Uterus (tissue), 4 donors: ENCODE measurements around the gene SPINK5. TPM values are rescaled to one million over a fixed set of nuclear protein-coding genes. Genes with fewer than 3 reads are reported as not detected.

ENCODE experiments used
- DNase-seq, 2 donors: peaks; one replicate each; pipeline ENCODE4 v3.0.0-alpha.2; 2019 to 2020
- H3K27ac ChIP-seq, 2 donors: fragments of 200-600 bp; sonication (generic); 1 replicate in 1 of 2; 2 replicates in 1 of 2; pipeline ENCODE4 v1.5.1; 2016 to 2018
- H3K27me3 ChIP-seq, 2 donors: fragments of 200-600 bp; sonication (generic); one replicate each; pipeline ENCODE4 v1.5.1; 2018 to 2019; ENCODE audit warnings: control low read depth in 1 of 2
- H3K36me3 ChIP-seq, 2 donors: fragments of 200-600 bp; sonication (generic); one replicate each; pipeline ENCODE4 v1.5.1; 2019; ENCODE audit warnings: control low read depth in 1 of 2
- H3K4me1 ChIP-seq, 2 donors: fragments of 200-600 bp; sonication (generic); one replicate each; pipeline ENCODE4 v1.5.1; 2018 to 2019; ENCODE audit warnings: control low read depth in 1 of 2
- H3K4me3 ChIP-seq, 2 donors: fragments of 200-600 bp; sonication (generic); 1 replicate in 1 of 2; 2 replicates in 1 of 2; pipeline ENCODE4 v1.5.1; 2018 to 2019; ENCODE audit warnings: mild to moderate bottlenecking in 1 of 2
- H3K9me3 ChIP-seq, 2 donors: fragments of 200-600 bp; sonication (generic); one replicate each; pipeline ENCODE4 v1.5.1; 2019; ENCODE audit warnings: control low read depth in 1 of 2
- CTCF ChIP-seq, 4 experiments: fragments of 200-600 bp in 2 of 4; fragments of 450-650 bp in 2 of 4; sonication (generic) in 2 of 4; IDR thresholded peaks; one replicate each; pipeline ENCODE4 v1.5.1; 2016 to 2019; ENCODE audit warnings: antibody characterized with exemption in 4 of 4, mild to moderate bottlenecking in 2 of 4, moderate library complexity in 1 of 4
- POLR2A ChIP-seq, 2 donors: fragments of 450-650 bp; IDR thresholded peaks; one replicate each; pipeline ENCODE4 v1.6.1; 2016; ENCODE audit warnings: antibody characterized with exemption in 2 of 2, mild to moderate bottlenecking in 1 of 2, moderate library complexity in 1 of 2
- intact Hi-C: fragments of 100-400 bp; cut with DNase I; formaldehyde crosslinking; loops from one replicate; pipeline ENCODE4 v1.15.1; 2023; ENCODE audit warnings: low total_unique reads
- total RNA-seq, 4 donors: library from RNA; depleted of rRNA in 3 of 4; stranded (reverse); fragments of >200 nt in 3 of 4; gene quantifications; one replicate each; pipeline versions ENCODE4 v1.1.0 to v1.2.4, GENCODE V29; 2014 to 2023
- donor health status: DM: yes; HTN: yes; CAD: no.

The SPINK5 gene
- total RNA-seq, 4 donors from 2014 or later, result 0.73 to 4.6 TPM; not detected in 2

- H3K4me3 ChIP-seq, result no peak overlapping the region
- DNase-seq, result no peak
- H3K36me3 ChIP-seq, result no peaks in the 10 kb centered on the region
- peak overlapping the region in 1 of 2 donors; percentile 37 for H3K27ac ChIP-seq
- intact Hi-C loops, result no loop called here
- no peaks in the 10 kb centered on the region for H3K4me1 ChIP-seq
- no peak for TF ChIP-seq POLR2A (IDR thresholded peaks at IDR 0.05)
- no peak for TF ChIP-seq CTCF (IDR thresholded peaks at IDR 0.05)
- H3K9me3 ChIP-seq, result no peaks in the 10 kb centered on the region
- H3K27me3 ChIP-seq, result no peaks in the 10 kb centered on the region
Measured at GRCh38 chr5:148091991-148092964, 28.5 kb downstream of the SPINK5 start.

- H3K4me1 ChIP-seq, result no peaks in the 10 kb centered on the region
- DNase-seq, result no peak
- H3K27ac ChIP-seq, result no peak overlapping the region
Measured at GRCh38 chr5:148094336-148094735, 30.6 kb downstream of the SPINK5 start.

GRCh38 chr5:148104226-148104625 is 40.4 kb downstream of the SPINK5 start:
- Histone ChIP-seq H3K9me3 (no peaks in the 10 kb centered on the region), H3K4me3 (no peak overlapping the region), H3K27ac (no peak overlapping the region), H3K27me3 (no peaks in the 10 kb centered on the region), H3K4me1 (no peaks in the 10 kb centered on the region), H3K36me3 (no peaks in the 10 kb centered on the region)
- intact Hi-C loops, result no loop called here
- TF ChIP-seq CTCF (IDR thresholded peaks at IDR 0.05) (no peak), POLR2A (IDR thresholded peaks at IDR 0.05) (no peak)
- no peak for DNase-seq

More at GRCh38 chr5:148094336-148094735, 30.6 kb downstream of the SPINK5 start:
- TF ChIP-seq CTCF (IDR thresholded peaks at IDR 0.05) (no peak), POLR2A (IDR thresholded peaks at IDR 0.05) (no peak)
- intact Hi-C loops, result no loop called here
- Histone ChIP-seq H3K27me3 (no peaks in the 10 kb centered on the region), H3K4me3 (no peak overlapping the region), H3K36me3 (no peaks in the 10 kb centered on the region), H3K9me3 (no peaks in the 10 kb centered on the region)

GRCh38 chr5:148107608-148108007 is 43.8 kb downstream of the SPINK5 start:
- Histone ChIP-seq H3K4me3 (no peak overlapping the region), H3K27ac (no peak overlapping the region), H3K27me3 (no peaks in the 10 kb centered on the region), H3K9me3 (no peaks in the 10 kb centered on the region), H3K4me1 (no peaks in the 10 kb centered on the region), H3K36me3 (no peaks in the 10 kb centered on the region)
- no peak for DNase-seq
- TF ChIP-seq CTCF (IDR thresholded peaks at IDR 0.05) (no peak), POLR2A (IDR thresholded peaks at IDR 0.05) (no peak)
- intact Hi-C loops, result no loop called here

- intact Hi-C loops, result no loop called here
- H3K9me3 ChIP-seq, result no peaks in the 10 kb centered on the region
- no peak for TF ChIP-seq POLR2A (IDR thresholded peaks at IDR 0.05)
- TF ChIP-seq CTCF (IDR thresholded peaks at IDR 0.05), result no peak
Measured at GRCh38 chr5:148113243-148113642, 49.5 kb downstream of the SPINK5 start.

More at GRCh38 chr5:148113243-148113642, 49.5 kb downstream of the SPINK5 start:
- H3K27ac ChIP-seq, result no peak overlapping the region
- H3K4me3 ChIP-seq, result no peak overlapping the region
- no peak for DNase-seq
- no peaks in the 10 kb centered on the region for H3K4me1 ChIP-seq
- no peaks in the 10 kb centered on the region for H3K27me3 ChIP-seq
- no peaks in the 10 kb centered on the region for H3K36me3 ChIP-seq
